HG02763 (cell line): Measurements from ENCODE around the gene INPP4B.

Experiments used
- ATAC-seq: cut with Tn5 transposase; IDR thresholded peaks from one replicate; pipeline ENCODE4 v1.9.1; 2021; ENCODE audit warnings: mild to moderate bottlenecking, moderate library complexity; ENCODE audit not compliant: unreplicated experiment

INPP4B gene

DNA sequence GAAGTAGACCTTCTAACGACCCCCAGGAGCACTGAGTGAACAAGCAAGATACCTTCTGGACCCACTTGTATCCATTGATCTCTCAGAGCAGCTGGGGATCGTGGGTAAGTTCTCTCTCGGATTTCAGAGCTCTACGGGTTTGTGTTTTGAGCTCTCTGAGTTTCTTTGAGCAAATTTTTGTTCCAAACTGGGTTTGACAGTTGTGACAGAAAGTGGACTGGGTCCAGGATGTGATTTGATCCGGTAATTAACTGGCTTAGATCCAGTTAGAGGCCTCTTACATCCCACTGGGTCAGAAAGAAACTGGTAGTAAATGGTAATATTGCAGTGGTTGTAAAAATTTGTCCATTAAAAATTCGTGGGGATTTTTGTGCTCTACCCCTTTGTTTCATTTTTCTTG is 459.2 kb downstream of the INPP4B start:
- no peak for ATAC-seq

DNA sequence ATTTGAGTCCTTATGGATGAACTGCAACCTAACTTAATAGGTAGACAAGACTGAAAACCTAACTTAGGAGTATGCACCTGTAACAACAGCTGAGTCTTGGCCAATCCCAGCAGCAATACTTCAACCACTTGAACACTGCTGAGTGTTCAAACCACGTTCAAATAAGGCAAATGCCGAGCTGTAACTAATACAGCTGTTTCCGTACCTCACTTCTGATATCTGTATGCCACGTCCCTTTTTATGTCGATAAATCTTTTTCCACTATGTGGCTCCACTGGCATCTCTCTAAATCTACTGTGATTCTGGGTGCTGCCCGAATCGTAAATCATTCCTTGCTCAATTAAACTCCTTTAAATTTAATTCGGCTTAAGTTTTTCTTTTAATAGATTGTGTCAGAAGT is 459.7 kb downstream of the INPP4B start:
- ATAC-seq, result no peak

DNA sequence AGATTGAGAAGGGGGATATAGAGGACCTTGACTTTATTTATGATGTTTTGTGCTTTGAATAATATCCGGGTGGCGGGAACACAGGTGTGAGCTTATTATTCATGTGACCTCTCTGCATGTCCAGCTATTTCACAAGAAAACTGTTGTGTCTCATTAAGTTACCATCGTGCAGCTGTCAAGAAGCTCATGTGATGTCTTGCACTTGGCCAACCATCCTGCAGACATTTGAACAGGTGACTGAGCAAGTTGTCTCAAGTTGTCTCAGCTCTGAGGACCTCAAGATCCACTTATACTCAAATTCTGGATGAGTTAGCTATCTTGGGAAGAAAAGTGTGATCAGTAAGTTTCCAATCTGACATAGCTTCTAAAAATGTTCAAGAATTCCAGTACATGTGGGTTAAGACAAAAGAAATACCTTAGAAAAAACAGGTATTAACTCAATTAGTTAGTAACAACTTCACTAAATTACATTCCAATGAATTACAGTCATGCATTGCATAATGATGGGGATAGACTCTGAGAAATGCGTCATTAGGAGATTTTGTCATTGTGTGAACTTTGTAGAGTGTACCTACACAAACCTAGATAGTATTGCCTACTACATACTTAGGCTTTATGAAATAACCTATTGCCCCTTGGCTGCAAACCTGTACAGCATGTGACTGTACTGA is 462.2 kb downstream of the INPP4B start:
- no peak for ATAC-seq

DNA sequence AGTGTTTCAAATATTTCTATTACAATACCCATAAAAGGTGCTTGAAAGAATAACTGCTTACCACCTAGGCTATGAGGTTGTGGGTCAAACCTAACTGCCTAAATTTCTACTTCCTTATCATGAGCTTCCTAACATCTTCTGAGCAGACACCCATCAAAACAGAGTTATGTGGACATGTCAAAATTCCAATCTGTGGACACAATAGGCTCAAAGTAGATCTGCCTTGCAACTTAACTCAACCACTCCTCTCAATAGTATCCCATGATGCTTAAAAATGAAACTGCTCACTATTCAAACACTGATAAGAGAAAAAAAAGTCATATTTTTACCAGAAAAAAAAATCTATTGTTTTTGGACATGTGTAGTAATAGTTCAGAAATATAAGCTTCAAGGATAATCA is 462.7 kb downstream of the INPP4B start:
- ATAC-seq, result no peak

DNA sequence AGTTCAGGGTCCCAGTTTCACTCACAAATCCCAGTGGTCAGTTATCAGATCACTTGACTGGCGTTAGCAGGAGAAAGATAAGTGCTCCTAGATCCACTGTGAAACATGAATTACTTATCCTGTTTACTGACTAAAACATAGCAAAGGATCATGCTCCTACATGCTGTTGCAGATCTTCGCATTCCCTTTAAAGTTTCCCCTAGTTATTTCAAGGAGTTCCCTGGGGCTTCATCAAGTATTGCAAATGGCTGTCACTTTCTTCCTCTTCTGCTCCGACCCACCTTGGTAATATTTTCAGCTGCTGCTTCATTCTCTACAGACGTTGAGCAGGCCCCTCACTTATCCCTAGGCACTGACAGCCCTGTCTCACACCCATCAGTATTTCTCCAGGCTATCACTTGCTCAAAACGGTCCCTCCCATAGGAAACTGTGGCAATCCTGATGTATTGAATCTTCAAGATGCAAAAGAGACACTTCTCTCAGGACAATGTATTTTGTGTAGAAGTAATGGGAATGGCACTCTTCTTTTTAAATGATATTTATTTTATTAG is 466.0 kb downstream of the INPP4B start:
- ATAC-seq, result no peak

DNA sequence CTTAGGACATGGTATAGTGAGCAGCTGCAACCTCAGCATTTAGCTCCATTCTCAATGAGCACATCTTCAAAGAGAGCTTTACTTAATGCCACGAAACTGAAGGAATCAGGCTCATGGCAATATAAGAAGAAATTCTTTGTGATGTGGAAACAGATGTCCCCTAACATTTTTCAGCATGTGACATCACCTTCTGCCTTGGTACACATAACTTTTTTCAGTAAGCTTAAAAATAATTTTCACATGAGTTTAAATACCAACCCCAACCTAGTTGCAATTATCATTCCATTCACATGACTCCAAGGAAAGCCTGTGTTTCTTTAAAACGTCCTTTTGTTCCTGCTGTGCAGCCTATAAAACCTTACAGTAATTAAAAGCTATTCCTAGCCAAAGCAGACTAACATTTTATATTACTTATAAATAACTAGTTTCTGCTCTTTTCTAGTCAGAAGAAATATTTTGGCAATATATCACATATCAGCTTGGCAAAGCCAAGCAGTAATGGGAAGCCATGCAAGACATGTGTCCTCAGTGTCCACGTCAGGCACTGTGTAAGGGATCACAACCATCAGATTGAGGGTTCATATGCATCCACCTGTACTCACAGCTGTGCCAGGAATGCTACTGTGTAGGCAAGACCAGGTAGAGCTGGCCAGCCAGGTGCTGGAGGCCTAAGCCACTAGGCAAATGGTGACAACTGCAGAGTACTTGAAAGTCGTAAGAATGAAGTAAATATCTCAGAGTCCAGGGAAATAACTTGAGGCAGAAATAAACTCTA is 466.6 kb downstream of the INPP4B start:
- no peak for ATAC-seq

DNA sequence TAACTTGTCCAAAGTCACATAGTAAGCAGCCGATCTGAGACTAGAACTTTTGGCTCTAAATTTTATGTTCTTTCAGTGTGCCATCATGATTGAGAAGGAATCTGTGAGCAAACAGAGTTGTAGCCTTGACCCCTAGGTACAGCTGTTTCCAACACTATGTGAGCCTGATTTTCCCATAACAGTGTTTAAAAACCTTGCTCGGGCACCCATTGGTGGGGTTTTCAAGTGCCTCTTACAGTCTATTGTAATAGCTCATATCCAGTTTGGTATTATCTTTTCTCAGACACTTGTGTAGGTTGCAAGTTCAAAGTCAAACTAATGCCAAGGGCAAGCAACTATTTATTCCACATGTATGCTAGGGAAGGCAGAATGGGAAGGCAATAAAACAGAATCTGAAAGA is 467.9 kb downstream of the INPP4B start:
- no peak for ATAC-seq

DNA sequence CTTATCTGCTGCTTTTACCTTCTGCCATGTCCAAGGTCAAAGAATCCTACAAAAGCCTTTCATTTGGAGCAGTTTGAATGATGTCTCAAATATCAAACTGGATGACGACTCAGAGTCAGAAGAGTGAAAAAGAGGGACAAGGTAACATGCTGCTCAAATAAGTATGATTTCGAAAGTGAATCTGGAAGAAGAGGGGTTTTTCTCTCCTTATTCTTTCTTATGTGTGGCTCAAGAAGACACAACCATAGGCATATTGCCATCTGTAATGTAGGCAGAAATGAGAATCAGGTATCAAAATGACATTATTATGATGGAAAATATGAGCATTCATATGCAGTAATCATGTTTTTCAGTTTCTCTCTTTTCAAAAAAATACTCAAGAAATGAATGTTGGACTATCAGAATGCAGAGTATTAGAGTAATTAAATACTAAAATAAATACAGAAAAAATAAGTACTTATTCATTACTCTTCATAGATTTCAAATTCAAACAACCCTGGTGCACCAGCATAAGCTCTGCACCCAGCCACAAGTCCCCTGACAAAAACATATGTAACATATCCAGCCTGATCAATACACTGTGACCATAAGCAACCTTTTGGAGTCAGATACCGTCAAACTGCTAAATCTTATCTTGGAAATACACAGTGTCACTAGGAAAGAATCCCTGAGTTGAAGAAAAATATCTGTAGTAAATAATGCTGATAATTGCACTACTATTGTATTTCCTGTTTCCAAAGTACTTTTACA is 468.6 kb downstream of the INPP4B start:
- no peak for ATAC-seq

DNA sequence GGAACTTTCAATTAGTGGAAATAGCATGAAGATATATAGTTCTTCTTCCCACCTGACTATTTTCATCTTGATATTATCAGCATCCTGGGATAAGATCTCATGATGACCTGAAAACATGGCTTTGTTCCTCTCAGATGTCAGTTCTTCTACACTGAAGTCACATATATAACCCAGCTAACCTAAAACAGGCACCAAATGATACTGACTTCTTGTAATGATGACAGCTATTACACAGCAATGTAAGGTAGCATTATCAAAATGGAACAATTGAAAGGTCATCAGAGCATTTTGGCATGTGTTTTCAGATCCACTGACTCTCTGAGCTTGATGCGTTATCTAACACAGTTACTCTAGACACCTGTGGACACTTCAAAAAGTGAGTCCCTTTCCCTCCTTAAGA is 469.9 kb downstream of the INPP4B start:
- no peak for ATAC-seq

DNA sequence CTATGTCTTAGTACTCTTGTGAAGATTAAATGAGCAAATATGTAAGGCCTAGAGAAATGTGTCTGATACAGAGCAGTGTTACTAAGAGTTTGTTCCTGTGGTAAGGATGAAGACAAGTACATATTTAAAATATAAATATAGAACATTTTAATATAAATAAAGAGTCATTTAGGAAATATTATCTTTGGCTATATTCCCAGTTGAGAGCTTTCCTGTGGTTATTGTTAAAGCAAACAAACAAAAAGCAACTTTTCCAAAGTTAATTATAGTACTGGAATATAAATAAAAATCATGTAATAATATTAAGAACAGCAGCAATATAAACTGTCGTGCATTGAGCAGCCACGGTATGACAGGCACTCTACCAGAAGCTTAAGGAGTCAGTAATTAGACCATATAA is 472.5 kb downstream of the INPP4B start:
- no peak for ATAC-seq

DNA sequence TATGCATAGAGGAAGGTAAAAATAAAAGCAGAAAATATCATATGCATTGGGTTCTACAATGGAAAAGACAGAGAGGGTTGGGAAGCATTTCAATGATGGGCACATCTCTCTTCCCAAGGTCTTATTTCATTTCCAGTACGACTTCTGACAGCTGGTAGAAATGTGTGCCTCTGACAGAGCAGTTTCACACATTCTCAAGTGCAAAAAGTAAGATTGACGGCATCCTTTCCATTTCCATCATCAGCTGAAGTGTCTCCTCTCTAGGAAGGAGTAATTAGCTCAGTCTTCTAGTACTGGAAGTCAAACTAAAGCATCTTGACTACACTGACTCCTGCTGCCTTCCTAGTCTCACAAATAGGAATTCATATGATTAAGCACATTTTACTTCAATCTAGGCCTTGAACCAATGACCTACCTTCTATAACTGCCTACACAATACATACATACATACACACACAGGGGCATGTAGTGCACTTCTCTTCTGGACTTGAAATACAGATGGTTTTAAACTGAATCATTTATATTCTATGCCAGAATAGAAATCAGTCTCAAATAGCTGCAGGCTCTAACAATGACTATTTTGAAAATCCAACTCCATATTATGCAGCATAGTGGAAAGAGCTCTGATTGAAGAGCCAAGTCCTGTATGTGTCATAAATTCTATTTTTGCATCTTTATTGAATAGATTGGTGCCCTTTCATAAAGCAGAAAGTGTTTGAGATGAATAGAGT is 473.4 kb downstream of the INPP4B start:
- ATAC-seq, result no peak

DNA sequence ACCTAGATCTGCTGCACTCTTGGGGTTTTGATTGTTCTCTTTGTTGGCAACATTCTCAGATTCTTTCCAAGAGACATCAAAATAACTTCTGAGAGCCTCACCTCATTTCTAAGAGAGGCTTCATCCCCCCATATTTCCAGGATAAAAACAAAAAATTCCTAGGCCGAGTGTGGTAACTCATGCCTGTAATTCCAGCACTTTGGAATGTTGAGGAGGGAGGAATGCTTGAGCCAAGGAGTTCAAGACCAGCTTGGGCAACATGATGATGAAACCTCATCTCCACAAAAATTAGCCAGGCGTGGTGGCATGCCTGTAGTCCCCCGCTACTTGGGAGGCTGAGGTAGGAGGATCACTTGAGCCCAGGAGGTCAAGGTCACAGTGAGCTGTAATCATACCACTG is 477.0 kb downstream of the INPP4B start:
- ATAC-seq, result no peak

DNA sequence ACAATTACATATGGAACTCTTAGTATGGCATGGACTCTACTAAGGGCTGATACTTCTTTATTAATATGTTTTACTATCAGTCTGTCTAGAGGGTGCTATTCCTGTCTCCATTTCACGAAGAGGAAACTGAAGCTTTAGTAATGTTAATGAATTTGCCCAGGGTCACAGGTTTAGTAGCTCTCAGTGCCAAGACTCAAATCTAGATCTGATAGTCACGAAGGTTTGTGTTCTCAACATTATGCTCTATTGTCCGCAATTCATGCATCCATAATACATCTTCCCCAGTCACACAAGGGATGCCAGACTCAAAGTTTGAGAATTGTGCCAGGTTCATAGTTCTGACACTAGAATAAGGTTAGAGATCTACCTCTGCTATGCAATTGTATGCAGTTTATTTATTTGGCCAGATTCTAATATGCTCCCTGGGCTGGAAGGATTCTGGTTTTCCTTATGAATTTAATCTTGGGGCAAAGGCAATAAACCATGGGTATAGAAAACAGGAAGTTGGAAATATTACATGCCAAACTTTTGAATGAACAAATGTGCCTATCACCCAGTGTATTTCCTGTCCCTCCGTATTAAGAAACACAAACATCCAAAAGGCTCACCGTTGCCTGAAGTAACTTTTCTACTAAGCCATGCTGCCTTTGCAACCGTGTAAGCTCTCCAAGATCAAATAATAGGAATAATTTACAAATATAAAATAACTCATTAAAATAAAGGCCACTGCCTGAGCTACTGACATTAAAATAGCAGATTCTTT is 478.5 kb downstream of the INPP4B start:
- no peak for ATAC-seq

DNA sequence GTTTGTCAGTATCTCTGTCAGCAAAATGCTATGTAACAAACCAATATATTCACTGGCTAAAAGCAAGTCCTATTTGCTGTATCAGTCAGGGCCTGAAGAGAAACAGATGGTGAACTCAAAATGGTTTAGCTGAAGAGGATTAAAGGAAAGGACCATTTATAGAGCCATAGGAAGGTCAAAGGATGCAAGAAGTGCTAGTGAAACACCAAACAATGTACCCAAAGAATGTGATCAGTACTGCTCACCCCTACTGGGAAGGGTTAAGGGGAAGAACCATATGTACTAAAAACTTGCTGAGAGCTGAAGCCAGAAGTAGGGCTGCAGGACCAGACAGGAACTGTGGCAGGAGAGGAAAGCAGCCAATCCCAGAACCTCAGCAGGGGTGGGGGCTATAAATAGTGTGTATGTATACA is 479.3 kb downstream of the INPP4B start:
- no peak for ATAC-seq

DNA sequence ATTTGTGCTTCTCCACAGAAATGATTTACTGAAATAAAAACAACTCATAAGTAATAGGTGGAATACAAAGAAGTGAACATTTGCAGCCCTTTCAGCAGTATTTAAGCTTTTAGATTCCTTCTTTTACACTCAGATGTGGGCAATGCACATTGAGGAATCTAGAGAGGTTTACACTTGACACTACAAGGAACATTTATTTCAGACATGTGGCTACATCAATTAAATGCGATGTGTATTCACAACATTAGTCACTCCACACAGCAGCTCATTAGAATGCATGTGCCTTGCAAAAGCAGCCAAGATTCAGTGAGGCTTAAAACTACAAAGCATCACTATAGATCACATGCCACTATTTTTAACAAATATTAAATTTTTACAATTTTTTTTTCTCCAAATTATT is 480.7 kb downstream of the INPP4B start:
- no peak for ATAC-seq

DNA sequence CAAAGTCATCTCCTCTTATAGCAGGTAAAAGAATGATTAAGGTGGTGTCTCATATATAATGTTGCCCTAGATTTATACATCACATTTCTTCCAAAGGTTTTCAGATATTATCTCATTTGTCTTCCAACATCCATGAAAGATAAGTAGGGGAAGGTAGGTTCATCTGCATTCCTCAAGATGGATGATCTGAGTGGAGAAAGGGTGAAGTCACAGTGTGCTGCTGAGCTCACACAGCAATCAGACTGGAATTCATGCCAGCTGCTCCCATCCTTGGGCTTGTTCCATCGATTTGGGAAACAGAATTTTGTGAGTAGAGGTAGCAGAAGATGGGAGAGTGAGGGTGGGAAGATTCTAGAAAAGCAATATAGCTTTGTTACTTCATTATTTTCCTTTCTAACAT is 482.4 kb downstream of the INPP4B start:
- no peak for ATAC-seq

DNA sequence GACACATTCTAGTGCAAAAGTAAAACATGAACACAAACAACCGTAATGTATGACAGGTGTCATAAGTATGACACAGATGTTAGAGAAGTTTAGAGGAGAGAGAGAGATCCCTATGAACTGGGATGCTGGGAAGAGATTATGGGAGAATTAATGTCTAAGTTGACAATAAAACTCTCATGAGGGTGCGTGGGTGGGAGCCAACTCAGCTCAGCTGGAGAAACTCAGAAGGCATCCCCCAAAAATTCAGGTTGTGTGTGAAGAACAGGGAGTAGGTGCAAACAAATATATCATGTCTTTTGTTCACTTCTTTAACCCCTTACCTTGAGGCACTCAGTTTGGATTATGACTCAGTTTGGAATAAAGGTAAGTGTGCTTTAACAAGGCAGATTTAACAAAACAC is 484.1 kb downstream of the INPP4B start:
- no peak for ATAC-seq

DNA sequence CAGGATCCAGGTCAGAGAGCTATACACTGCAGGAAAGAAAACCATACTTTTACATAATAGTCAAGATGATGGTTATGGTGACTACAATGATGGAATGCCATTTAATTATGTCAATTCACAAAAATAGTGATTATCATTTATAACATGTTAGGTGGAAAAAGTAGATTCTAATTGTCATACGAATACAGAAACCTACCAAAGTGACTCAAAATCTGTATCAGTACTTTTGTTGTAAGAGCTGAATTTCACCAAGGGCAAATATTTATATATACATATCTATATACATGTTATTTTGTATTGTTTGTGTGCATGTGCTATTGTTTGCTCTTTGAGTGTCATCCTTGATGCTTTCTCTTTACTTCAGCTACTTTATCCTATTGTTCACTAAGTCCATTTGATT is 485.4 kb downstream of the INPP4B start:
- ATAC-seq, result no peak

DNA sequence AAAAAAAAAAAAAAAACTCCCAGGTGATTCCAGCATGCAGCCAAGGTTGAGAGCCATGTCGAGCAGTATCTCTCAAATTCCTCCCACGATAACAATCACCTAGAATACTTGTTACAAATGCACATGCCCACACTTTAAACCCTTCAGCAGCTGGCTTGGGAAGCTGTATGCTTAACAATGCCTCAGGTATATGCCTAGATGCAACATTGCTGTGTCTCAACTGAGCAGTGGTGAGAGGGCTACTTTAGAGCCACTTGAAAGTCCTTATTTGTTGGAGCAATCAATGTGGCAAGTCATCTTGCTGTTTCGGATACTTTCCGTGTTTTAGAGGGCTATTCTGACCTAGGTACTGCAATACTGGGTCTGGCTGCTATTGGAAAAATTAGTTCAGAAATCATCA is 487.4 kb downstream of the INPP4B start:
- no peak for ATAC-seq

DNA sequence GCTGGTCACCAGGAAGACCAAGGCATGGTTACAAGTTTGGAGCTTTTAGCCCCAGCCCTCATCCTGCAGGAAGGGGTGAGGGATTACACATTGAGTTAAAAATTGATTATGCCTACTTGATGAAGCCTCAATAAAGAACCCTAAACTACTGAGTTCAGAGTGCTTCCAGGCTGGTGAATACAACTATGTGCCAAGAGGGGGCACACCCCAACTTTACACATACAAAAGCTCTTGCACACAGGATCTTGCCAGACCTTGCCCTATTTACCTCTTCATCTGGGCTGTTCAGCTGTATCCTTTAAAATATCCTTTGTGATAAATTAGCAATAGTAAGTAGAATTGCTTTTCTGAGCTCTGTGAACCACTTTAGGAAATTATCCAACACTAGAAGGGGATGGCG is 489.3 kb downstream of the INPP4B start:
- ATAC-seq, result no peak
